IPS DF 4.7 (cell line): ENCODE data around the gene PPP1R13L.
"Not testable (repeated sequence)": the region's sequence is repeated elsewhere in the genome, so short reads cannot be mapped to it uniquely, and the experiment has no call there.

ENCODE experiments used
- DNase-seq: peaks from one replicate; pipeline ENCODE4 v3.0.0-alpha.2; 2013; ENCODE audit warnings: low spot score; ENCODE audit errors: extremely low read depth

PPP1R13L gene

DNA sequence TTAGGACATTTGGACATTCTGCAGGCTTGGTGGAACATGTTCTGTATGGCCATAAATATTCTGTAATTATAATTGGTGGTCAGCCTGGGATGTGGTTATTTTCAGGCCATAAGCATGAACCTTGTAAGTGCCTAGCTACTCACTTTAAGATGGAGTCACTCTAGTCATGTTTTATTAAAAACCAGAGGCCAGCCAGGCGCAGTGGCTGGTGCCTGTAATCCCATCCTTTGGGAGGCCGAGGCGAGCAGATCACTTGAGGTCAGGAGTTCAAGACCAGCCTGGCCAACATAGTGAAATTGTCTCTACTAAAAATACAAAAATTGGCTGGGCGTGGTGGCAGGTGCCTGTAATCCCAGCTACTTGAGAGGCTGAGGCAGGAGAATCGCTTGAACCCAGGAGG, 2.7 kb upstream of the PPP1R13L start:
- not testable (repeated sequence) for DNase-seq

DNA sequence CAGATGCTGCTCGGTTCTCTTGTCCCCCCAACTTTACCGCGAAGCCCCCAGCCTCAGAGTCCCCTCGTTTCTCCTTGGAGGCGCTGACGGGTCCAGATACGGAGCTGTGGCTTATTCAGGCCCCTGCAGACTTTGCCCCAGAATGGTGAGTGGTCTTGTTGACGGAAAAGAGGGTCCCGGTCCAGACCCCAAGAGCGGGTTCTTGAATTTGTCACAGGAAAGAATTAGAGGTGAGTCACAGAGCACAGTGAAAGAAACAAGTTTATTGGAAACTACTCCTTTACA, 2.2 kb upstream of the PPP1R13L start:
- no peak for DNase-seq

DNA sequence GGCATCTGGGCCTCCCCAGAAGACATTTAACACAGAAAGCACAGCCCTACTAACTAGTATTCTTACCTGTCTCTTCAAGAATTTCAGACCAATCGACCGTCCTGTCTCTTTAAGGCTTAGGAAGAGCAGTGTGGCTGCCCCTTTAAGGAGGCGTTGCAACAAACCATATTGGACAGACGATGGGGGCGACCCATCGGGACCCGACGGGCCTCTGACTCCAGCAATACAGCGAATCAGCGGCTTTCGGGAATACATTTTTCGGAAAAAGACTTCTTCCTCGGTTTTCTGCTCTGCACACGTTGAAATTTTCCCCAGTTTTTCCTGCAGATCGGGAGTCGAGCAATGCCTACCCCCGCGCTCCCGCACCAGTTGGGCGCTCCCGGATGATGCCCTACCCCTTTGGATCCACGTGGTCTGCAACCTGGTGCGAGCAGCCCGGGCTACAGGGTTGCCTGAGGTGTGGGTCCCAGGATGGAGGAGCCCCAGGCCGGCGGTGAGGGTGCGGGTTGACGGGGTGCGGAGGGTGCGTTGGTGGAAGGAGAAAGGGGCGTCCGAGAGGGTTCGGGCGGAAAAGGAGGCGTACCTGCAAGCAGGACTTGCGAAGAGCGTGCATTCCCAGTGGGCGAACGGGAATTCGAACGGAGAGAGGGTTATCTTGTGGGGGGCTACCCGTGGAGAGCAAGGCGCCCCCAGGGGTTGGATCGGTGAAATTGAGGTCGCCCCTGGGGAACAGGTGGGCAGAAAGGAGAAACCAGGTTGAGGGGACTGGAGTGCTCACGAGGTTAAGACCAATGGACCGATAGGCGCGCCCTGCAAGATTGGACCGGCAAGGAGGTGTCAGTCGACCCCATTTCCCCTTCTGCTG, 1.6 kb upstream of the PPP1R13L start, which contains the start of gene POLR1G:
Gene POLR1G, plus strand, starts transcription at position 419 of the 865 bp plus-strand sequence. Its CDS starts 53 bp downstream, at position 472.
- no peak for DNase-seq

DNA sequence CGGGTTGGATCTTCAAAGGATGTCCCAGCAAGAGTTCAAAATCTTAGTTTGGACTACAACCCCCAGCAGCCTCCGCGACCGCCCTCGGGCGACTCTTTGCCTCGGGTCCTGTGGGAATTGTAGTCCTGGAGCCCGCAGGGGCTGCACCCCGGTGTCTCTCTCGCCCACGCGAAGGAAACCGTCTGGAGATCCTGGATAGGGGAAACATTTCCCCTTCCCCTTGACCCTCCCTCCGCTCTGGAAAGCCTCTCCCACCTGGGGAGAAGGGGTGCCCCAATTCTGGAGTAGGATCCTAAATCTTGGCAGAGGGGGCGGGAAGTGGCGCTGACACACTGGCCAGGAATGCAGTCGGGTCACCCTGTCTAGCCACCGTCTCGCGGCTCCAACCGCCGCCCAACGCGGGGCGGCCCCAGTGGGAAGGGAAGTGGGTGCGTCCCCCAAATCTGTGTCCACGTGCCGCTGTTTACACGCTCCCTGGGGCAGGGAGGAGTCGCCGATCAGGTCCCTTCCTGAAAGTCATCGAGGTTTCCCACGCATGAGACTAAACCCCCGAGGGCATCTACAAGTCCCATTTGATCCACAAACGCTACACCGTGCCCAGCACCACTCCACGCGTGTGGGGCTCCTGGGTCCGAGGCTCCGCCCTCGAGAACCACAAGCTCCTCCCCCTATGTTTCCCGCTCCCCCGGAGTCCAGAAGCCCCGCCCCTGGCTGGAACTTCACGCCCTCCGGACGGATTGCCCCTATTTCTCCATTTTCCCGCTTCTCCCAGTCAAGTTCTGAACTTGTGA, 761 bp upstream of the PPP1R13L start:
- no peak for DNase-seq

DNA sequence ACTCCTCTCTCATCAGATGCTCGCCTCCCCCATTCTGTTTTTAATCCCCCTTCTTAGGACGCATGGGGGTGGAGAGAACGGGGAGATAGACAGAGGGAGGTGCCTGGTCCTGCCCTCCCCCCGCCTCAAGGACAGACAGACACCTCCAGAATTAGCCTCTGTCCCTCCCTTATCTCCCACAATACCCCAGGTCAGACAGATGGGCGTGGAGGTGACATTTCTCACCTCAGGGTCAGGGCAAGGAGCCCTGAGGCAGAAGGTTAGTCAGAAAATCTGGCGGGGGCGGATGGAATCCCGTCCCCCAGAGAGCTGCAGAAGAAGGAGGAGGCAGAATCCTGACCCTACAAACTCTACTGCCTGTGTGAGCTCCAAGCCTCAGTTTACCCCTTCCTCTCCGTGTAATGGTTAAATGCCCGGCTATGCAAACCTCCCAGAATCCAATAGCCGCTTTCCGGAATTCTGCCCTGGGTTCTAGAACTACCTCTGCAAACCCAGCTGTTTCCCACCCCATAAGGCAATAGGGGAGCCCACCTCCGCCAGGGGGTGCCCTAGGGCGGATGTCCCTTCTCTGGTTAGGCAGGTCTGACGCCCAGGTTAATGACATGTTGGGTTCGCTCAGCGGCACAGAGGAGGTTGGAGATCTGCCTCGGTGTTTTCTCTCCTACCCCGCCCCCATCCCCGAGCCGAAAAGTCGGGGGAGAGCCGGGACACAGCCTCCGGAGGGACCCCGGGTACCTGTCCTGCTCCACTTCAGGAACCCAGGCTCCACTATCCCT, 900 bp downstream of the PPP1R13L start:
- no peak for DNase-seq

DNA sequence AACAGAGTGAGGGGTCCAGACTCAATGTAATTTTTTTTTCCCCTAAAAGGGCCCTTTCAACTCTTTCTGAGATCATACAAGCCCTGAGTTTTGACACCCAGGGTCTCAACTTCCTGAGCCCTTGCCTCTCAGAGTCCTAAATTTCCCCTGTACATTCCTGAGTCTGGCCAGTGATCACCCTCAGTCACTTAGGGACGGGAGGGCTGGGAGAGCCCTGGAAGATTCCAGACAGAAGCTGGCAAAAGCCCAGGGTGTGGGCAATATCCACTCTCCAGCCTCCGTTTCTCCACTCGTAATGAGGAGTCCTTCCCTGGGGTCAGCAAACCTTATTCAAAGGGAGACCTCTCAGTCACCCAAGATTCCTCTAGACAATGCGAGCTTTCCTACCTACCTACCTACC, 1.6 kb downstream of the PPP1R13L start:
- no peak for DNase-seq

DNA sequence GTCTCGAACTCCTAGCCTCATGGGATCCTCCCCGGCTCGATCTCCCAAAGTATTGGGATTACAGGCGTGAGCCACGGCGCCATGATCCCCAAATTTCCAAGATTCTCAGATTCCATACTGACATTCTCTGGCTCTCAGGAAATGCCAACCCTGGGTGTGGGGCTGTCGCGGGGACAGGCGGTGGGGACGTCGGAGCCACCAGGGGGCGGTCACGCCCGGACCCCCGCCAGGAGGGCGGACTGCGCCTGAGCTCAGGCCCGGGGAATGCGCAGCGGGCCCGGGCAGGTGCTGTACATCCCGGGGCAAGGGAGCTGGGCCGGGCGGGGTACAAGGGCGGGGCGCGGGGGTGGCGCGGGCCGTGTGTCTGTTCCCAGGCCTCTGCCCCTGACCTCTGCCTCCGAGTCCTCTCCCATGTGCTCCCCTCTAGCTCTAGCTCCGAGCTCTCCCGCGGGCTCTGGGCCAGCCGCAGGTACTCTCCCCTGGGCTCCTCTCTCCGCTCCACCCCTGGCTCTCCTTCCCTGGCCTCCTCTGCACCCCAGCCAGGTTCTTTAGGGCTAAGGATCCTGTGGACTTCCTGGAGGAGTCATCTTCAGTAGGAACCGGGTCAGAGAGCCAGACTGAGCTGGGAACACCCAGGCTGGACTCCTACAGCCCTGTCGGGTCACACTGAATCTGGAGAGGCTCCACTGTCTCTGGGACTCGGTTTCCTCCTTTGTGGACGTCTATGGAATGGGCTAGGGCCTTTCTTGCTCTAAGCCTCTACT, 2.4 kb downstream of the PPP1R13L start:
- no peak for DNase-seq

DNA sequence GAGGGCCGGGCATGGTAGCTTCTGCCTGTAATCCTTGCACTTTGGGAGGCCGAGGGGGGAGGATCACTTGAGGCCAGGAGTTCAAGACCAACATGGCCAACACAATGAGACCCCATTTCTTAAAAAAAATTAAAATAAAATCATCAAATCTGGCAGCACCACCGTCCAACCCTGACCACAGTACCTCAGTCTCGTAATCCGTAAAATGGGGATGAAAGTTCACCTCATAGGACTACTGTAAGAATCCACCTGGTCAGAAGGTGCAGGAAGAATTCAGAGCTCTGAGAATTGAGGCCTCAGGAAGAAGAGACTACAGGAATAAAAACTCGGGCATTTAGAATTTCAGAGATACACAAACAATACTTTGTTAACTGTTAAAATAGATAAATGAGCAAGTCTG, 3.1 kb downstream of the PPP1R13L start:
- no peak for DNase-seq

DNA sequence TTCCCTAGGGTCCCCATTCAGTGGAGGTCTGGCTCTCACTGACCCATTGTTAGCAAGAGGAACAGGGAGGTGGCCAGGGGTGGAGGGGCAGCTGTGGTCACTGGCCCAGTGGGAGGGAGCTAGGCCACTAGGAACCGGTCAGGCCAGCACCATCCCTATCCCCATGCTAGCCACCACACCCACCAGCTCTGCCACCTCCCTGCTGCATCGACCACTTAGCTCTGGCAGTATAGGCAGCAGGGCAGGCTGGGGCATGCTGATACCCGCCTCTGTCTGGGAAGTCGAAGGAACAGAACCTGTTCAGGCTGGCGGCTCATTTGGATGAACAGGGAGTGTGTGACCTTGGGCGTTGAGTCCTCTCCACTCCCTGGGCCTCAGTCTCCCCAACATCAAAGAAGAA, 4.7 kb downstream of the PPP1R13L start:
- DNase-seq, result no peak

DNA sequence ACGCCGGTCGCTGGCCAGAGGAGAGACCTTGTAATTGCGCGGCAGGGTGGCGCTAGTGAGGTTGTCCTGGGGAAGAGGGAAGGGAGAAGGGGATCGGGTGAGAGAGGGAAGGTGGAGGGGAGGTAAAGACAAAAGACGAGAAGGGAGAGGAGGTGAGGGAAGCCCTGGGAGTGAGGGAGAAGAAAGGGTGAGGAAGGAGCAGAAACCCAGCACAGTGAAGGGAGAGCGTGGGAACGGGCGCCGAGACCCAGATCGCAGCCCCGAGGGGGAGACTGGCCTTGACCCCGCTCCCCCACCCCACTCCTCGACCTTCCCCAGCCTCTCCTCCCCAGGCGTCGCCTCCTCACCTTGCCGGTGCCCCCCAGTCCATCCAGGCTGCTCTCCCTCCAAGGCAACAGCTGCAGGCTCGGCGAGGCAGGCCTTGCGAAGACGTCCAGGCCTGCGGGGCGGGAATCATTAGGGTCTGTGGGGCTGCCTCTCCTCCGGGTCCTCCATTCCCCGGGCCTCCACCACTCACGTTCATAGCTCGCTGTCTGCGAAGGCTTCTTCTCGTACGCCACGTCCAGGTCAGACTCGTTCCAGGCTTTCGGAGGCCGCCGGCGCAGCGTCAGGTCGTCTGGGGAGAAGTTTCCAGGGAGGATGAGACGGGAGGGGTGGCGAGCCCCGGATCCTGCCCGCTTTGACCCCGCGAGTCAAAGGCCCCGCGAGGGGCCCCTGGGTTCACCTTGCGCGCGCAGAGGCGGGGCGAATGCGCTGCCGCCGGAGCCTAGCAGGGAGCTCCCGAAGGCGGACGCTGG, 8.8 kb downstream of the PPP1R13L start:
- no peak for DNase-seq

DNA sequence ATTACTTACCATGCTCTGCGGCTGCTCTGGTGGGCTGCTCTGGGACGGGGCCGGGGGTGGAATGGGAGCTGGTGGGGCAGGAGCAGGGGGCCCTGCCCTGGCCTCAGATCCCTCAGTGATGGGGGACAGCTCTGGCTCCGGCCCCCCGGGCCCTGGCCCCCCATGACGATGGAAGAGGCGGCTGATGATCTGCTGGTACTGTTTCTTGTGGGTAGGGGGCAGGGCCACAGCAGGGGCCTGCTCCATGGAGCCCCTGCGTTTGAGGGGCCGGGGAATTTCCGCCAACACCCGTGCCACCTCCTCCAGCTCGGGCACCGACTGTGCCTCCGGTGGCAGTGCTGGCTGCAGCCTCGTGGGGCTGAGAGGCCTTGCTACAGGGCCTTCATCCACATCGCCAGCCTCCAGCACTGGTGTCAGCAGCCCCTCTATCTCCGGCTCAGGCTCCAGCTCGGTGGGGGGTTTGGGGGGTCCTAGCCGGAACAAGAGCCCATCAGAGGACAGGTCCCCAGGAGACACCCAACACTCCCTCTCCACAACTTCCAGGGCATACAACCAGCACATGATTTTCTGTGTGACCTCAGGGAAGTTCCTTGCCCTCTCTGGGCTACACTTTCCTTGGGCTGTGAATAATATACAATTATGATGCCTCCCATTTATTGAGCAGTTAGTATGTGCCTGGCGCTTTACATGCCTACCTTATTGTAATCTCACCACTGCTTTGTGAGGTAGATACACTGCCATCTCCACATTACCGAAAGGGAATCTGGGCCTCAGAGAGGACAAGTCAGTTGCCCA, 12.8 kb downstream of the PPP1R13L start:
- DNase-seq, result no peak

DNA sequence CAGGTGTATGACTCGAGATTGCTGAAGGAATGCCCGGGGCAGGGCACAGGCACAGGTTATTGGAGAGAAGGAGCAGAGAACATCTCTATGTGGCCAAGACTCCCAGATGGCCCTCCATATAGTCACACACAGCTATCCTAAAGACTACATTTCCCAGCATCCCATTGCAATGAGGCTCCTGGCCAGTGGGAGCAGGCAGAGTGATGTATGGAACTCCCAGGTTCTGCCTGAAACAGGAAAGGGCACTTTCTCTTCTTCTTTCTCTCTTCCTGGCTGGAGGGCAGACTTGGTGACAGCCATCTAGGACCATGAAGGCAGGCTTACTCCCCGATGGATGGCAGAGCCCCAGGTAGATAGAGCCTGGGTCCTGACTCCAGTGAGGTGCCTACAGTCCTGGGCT, 13.5 kb downstream of the PPP1R13L start:
- no peak for DNase-seq

DNA sequence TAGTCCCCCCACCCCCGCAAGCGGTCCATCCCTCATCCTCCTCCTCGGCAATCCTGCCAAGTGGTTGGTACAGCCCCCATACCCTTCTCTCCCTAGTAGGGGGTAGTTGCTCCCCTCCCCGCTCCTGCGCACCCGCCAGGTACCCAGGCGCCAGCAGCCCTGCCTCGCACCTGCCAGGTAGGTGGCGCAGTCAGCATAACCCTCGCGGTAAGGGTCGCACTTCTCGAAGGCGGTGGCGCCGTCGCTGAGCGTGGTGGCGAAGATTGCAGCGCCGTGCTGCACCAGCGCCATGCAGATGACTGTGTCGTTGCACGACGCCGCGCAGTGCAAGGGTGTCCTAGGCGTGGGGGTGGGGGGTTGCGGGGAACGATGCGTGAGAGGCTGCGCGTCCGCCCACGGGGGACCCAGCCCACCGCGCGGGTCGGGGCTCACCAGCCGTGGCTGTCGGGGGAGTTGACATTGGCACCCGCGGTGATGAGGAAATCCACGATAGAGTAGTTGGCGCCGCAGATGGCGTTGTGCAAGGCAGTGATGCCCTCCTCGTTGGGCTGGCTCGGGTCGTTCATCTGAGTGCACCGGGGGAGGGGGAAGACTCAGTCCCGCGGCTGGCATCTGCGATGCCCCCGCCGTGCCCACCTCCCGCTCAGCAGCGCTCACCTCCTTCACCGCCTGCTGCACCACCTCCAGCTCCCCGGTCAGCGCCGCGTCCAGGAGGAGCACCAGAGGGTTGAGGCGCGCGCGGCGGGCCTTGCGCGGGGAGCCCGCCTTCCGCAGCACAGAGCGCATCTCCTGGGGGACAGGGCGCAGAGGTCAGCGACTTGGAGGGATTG, 19.3 kb downstream of the PPP1R13L start:
- DNase-seq, result no peak

DNA sequence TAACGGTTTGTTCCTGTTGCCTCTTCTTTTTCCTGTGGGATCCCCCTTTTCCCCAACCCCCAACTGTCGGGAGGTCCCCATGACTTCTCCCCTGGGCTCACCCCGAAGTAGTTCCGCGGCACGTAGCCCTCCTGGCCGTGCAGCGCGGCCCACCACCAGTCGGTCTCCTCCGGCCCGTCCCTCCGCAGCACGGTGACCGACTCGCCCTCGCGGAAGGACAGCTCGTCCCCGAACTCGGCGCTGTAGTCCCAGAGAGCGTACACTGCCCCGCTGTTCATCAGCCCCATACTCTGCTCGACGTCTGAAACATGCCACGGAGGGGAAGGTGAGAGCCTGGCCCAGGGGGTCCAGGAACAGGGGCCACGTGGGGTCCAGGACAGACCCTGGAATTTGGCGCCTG, 22.4 kb downstream of the PPP1R13L start:
- no peak for DNase-seq

DNA sequence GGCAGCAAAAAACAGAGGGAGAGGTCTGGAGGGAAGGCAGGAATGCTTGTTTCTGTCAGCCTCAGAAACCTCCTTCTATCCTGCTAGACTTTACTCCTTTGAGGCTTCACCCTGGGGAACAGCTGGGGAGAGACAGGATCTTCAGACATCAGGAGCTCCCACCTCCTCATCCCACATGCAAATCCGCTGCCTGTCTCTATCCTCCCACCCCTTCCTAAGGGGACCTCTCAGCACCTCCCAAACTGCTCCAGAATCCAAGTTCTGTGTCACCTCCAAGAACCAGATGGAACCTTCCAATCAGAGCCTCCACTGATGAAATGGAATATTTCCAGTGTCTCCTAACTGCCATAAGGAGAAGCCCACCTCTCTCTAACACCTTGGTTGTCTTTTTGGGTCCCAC, 24.8 kb downstream of the PPP1R13L start:
- DNase-seq, result no peak

DNA sequence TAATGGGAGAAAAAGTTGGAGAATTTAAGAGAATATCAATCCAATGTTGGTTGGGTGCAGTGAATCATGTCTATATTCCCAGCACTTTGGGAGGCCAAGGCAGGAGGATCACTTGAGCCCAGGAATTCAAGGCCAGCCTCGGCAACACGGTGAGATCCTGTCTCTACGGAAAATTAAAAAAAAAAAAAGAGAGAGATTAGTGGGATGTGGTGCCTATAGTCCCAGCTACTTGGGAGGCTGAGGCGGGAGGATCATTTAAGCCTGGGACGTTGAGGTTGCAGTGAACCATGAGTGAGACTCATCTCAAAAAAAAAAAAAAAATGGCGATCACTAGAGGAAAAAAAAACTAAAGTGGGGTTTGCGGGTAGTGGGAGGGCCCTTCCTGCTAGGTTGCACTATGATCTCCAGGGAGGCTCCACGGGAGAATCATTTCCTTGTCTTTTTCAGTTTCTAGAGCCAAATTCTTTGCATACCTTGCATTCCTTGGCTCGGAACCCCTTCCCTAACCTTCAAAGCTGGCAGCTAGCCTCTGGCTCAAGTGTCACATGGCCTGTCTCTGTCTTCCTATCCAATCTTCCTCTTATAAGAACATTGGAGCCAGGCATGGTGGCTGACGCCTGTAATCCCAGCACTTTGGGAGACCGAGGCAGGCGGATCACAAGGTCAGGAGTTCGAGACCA, 28.7 kb downstream of the PPP1R13L start:
- DNase-seq, result peak; percentile 84

DNA sequence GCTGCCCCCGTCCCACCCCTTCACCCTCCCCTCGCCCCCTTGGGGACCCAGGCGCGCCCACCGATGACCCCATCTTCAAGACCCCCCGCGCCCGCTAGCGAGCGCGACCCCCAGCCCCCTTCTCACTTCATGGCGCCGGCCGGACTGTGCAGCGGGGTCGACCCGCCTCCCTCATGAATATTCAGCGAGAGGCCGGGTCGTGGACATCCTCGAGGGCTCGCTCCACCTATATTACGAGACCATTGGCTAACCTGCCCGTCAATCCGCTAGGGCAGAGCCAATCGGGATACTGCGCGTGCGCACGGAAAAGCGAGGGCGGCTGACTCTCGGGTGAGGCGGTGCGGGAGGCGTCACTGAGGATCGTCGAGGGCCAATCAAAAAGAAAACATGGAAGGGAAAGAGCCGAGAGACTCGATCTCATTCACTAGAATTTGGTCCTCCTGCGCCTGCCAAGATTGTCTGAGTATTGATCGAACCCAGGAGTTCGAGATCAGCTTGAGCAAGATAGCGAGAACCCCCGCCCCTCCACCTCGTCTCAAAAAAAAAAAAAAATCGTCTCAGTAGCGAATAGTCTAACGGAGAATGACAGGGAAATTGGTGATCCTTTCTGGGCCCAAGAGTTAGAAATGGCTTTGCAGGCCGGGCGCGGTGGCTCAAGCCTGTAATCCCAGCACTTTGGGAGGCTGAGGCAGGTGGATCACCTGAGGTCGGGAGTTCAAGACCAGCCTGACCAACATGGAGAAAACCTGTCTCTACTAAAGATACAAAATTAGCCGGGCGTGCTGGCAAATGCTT, 34.3 kb downstream of the PPP1R13L start, which contains the start of gene ERCC2:
Gene ERCC2, minus strand, starts transcription at position 164 of the 795 bp plus-strand sequence. Its CDS starts 33 bp downstream, at position 131.
- peak; percentile 95 for DNase-seq
